Measurements from ENCODE around the gene ZNF555. TPM values are rescaled to one million over a fixed set of nuclear protein-coding genes. Genes with fewer than 3 reads are reported as not detected.
A peak's percentile ranks its signal among the peaks of the same experiment; 100 is the strongest.
"Not testable (repeated sequence)": the region's sequence is repeated elsewhere in the genome, so short reads cannot be mapped to it uniquely, and the experiment has no call there.

The ZNF555 gene
- total RNA-seq, 4 donors from 2014 or later: 5.7 to 11.4 (median 6.6) TPM

- Histone ChIP-seq H3K4me1 (peaks cover 0 to 7% (median 0%) of the 10 kb centered on the region in 4 donors), H3K36me3 (no peaks in the 10 kb centered on the region), H3K9me3 (peaks cover 0 to 7% (median 0%) of the 10 kb centered on the region in 4 donors), H3K27ac (no peak overlapping the region), H3K27me3 (no peaks in the 10 kb centered on the region), H3K4me3 (no peak overlapping the region)
- TF ChIP-seq POLR2A (IDR thresholded peaks at IDR 0.05) (no peak), EP300 (IDR thresholded peaks at IDR 0.05) (no peak), CTCF (IDR thresholded peaks at IDR 0.05) (no peak)
- 85 to 86% methylated on average over 14 of the region's 14 CpGs for WGBS, 2 donors
- no peak for DNase-seq (ENCODE audit: low spot score in 2 of 2)
These were observed 42.6 kb downstream of the ZNF555 start for GRCh38 chr19:2883686-2884439.

- no peaks in the 10 kb centered on the region for H3K9me3 ChIP-seq
- no peak overlapping the region for H3K27ac ChIP-seq
- no peak overlapping the region for H3K4me3 ChIP-seq
- WGBS, 2 donors: 86 to 88% methylated on average over 17 of the region's 17 CpGs
- no peaks in the 10 kb centered on the region for H3K27me3 ChIP-seq
- DNase-seq (ENCODE audit: low spot score in 2 of 2): no peak
- TF ChIP-seq POLR2A (IDR thresholded peaks at IDR 0.05) (no peak), CTCF (IDR thresholded peaks at IDR 0.05) (no peak), EP300 (IDR thresholded peaks at IDR 0.05) (no peak)
- no peaks in the 10 kb centered on the region for H3K36me3 ChIP-seq
- peaks cover 0 to 7% (median 0%) of the 10 kb centered on the region in 4 donors for H3K4me1 ChIP-seq
These were observed 44.5 kb downstream of the ZNF555 start for GRCh38 chr19:2885736-2886135.

GRCh38 chr19:2887391-2887914 lies 46.2 kb downstream of the ZNF555 start:
- peaks cover 0 to 7% (median 0%) of the 10 kb centered on the region in 4 donors for H3K4me1 ChIP-seq
- WGBS, 2 donors: 22 to 28% methylated on average over 9 of the region's 9 CpGs
- H3K27ac ChIP-seq: peak overlapping the region in 2 of 4 donors; percentile 20 to 29
- H3K4me3 ChIP-seq: no peak overlapping the region
- peak in 1 of 2 donors; percentile 19 for DNase-seq (ENCODE audit: low spot score in 2 of 2)
- no peaks in the 10 kb centered on the region for H3K36me3 ChIP-seq
- no peaks in the 10 kb centered on the region for H3K9me3 ChIP-seq
- TF ChIP-seq CTCF (IDR thresholded peaks at IDR 0.05) (peak; percentile 57 to 67 (median 62)), POLR2A (IDR thresholded peaks at IDR 0.05) (no peak)
- H3K27me3 ChIP-seq: no peaks in the 10 kb centered on the region

GRCh38 chr19:2888731-2889224 lies 47.5 kb downstream of the ZNF555 start:
- Histone ChIP-seq H3K4me1 (peaks cover 0 to 7% (median 0%) of the 10 kb centered on the region in 4 donors), H3K36me3 (no peaks in the 10 kb centered on the region), H3K4me3 (peak overlapping the region in 2 of 4 donors; percentile 19 to 50), H3K9me3 (no peaks in the 10 kb centered on the region), H3K27ac (peak overlapping the region in 1 of 4 donors; percentile 37), H3K27me3 (no peaks in the 10 kb centered on the region)
- 70 to 79% methylated on average over 33 to 37 of the region's 37 CpGs for WGBS, 2 donors
- peak in 1 of 5 experiments; percentile 4 for TF ChIP-seq CTCF (IDR thresholded peaks at IDR 0.05)
- no peak for TF ChIP-seq EP300 (IDR thresholded peaks at IDR 0.05)
- TF ChIP-seq POLR2A (IDR thresholded peaks at IDR 0.05): no peak
- no peak for DNase-seq (ENCODE audit: low spot score in 2 of 2)

- not testable (repeated sequence) for H3K9me3 ChIP-seq; H3K27me3 ChIP-seq; H3K27ac ChIP-seq; H3K36me3 ChIP-seq; H3K4me1 ChIP-seq; DNase-seq (ENCODE audit: low spot score in 2 of 2); H3K4me3 ChIP-seq
- WGBS, 2 donors: 68 to 74% methylated on average over 8 of the region's 8 CpGs
These were observed 49.3 kb downstream of the ZNF555 start for GRCh38 chr19:2890531-2890930.
